A172 (cell line): Measurements from ENCODE around the gene BLNK. TPM values are rescaled to one million over a fixed set of nuclear protein-coding genes. Genes with fewer than 3 reads are reported as not detected.

Source experiments
- DNase-seq: peaks from one replicate; pipeline ENCODE4 v3.0.0-alpha.2; 2015; ENCODE audit warnings: low spot score
- total RNA-seq: library from RNA; depleted of rRNA; stranded (reverse); fragments of >200 nt; shearing (Covaris generic); gene quantifications from 2 replicates; pipeline ENCODE4 v1.2.3, GENCODE V29; 2014

BLNK gene
- total RNA-seq, 1 experiment from 2014 or later: not detected

- no peak for DNase-seq
Measured at GRCh38 chr10:96261930-96262329, 9.4 kb downstream of the BLNK start.

- DNase-seq: no peak
Measured at GRCh38 chr10:96261132-96261531, 10.2 kb downstream of the BLNK start.

- no peak for DNase-seq
Measured at GRCh38 chr10:96260014-96260413, 11.4 kb downstream of the BLNK start.

GRCh38 chr10:96259150-96259549 lies 12.2 kb downstream of the BLNK start:
- DNase-seq: no peak

GRCh38 chr10:96257944-96258343 lies 13.4 kb downstream of the BLNK start:
- no peak for DNase-seq

- DNase-seq: no peak
Measured at GRCh38 chr10:96255549-96256333, 15.6 kb downstream of the BLNK start.

GRCh38 chr10:96254976-96255375 lies 16.4 kb downstream of the BLNK start:
- no peak for DNase-seq

GRCh38 chr10:96252730-96253129 lies 18.6 kb downstream of the BLNK start:
- DNase-seq: no peak

- no peak for DNase-seq
Measured at GRCh38 chr10:96250349-96250748, 21.0 kb downstream of the BLNK start.

GRCh38 chr10:96249264-96249663 lies 22.1 kb downstream of the BLNK start:
- no peak for DNase-seq

GRCh38 chr10:96244354-96244753 lies 27.0 kb downstream of the BLNK start:
- no peak for DNase-seq

GRCh38 chr10:96243296-96243695 lies 28.1 kb downstream of the BLNK start:
- no peak for DNase-seq

- no peak for DNase-seq
Measured at GRCh38 chr10:96242822-96243221, 28.5 kb downstream of the BLNK start.

- DNase-seq: no peak
Measured at GRCh38 chr10:96238646-96239623, 32.4 kb downstream of the BLNK start.

GRCh38 chr10:96236876-96237275 lies 34.5 kb downstream of the BLNK start:
- no peak for DNase-seq

GRCh38 chr10:96236090-96236478 lies 35.3 kb downstream of the BLNK start:
- no peak for DNase-seq

- DNase-seq: no peak
Measured at GRCh38 chr10:96235326-96236089, 35.9 kb downstream of the BLNK start.

GRCh38 chr10:96233959-96234358 lies 37.4 kb downstream of the BLNK start:
- no peak for DNase-seq

- no peak for DNase-seq
Measured at GRCh38 chr10:96230527-96230926, 40.8 kb downstream of the BLNK start.

GRCh38 chr10:96229568-96230030 lies 41.8 kb downstream of the BLNK start:
- peak; percentile 39 for DNase-seq

GRCh38 chr10:96228408-96228994 lies 42.9 kb downstream of the BLNK start:
- DNase-seq: no peak
